Activated CD4-positive, alpha-beta memory T cell treated with anti-CD3 and anti-CD28 coated beads, Interleukin-2, amount 10 ng/mL, durations not matched to agents 7 days and 5 days (primary cell): ENCODE data around the gene B3GNT9. TPM values are rescaled to one million over a fixed set of nuclear protein-coding genes. Genes with fewer than 3 reads are reported as not detected.

Experiments used
- CTCF ChIA-PET: fragments of 350-600 bp; sonication (Branson Sonifier 250); formaldehyde crosslinking; loops from one replicate; lab custom pipeline; 2021; ENCODE audit warnings: antibody characterized with exemption, inconsistent platforms; lab: Charles Lee
- POLR2A ChIA-PET: fragments of 350-600 bp; sonication (Branson Sonifier 250); formaldehyde crosslinking; loops from one replicate; lab custom pipeline; 2021; ENCODE audit warnings: antibody characterized with exemption; lab: Charles Lee
- DNase-seq: peaks from one replicate; pipeline ENCODE4 v3.0.0-alpha.2; 2020
- H3K27ac Mint-ChIP-seq: one replicate; pipeline ENCODE4 v1.8.0; 2021; ENCODE audit warnings: mild to moderate bottlenecking, mixed read lengths
- H3K27me3 Mint-ChIP-seq: one replicate; pipeline ENCODE4 v1.8.0; 2021; ENCODE audit warnings: mixed read lengths
- H3K36me3 Mint-ChIP-seq: one replicate; pipeline ENCODE4 v1.8.0; 2021; ENCODE audit warnings: low read depth, mixed read lengths
- H3K4me1 Mint-ChIP-seq: one replicate; pipeline ENCODE4 v1.8.0; 2021; ENCODE audit warnings: mixed read lengths
- H3K4me3 Mint-ChIP-seq: one replicate; pipeline ENCODE4 v1.8.0; 2021; ENCODE audit warnings: mild to moderate bottlenecking, mixed read lengths
- H3K9me3 Mint-ChIP-seq: one replicate; pipeline ENCODE4 v1.8.0; 2021; ENCODE audit warnings: mixed read lengths
- total RNA-seq, 2 experiments: library from RNA; stranded (reverse); gene quantifications; one replicate each; pipeline ENCODE4 v1.2.3, GENCODE V29; 2021

Gene B3GNT9, protein sequence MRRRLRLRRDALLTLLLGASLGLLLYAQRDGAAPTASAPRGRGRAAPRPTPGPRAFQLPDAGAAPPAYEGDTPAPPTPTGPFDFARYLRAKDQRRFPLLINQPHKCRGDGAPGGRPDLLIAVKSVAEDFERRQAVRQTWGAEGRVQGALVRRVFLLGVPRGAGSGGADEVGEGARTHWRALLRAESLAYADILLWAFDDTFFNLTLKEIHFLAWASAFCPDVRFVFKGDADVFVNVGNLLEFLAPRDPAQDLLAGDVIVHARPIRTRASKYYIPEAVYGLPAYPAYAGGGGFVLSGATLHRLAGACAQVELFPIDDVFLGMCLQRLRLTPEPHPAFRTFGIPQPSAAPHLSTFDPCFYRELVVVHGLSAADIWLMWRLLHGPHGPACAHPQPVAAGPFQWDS
- 10 to 100 TPM; 14.6 to 16.2 TPM for total RNA-seq

DNA sequence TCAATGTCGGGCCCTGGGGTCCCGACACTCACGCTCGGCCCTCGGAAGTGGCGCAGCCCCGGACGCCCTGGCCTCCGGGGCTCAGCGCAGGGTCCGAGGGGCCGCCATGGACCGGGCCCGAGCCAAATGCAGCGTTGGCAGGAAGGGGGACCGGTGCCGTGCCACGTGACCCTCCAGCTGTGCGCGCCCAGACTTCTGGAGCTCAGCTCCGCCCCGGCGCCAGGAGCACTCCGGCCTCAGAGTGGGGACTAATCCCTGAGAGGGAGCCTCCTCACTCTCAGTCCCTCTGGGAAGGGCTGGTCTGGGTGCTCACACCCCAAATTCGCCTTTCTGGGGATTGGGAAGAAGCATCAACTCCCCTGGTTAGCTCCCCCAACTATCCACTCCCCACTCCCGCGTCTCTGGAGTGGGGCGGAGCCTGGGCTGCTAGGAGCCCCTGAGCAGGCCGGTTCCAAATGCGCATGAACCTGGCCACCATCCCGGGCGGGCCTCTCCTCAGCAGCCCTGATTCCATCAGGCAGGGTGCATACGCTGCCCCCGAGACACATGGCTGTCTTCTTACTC lies at the start of gene B3GNT9:
B3GNT9 (minus strand) TSS at position 166 of the 564 bp plus-strand sequence. CDS start 513 bp downstream, outside the sequence.
- DNase-seq: peak; percentile 69
- Mint-ChIP-seq H3K4me3 (peak within 1 kb of the TSS; percentile 73), H3K27ac (peak within 1 kb of the TSS; percentile 71), H3K27me3 (no peaks in the 10 kb centered on the region), H3K36me3 (peaks cover 40% of the 10 kb centered on the region), H3K4me1 (peaks cover 44% of the 10 kb centered on the region), H3K9me3 (no peaks in the 10 kb centered on the region)
- ChIA-PET POLR2A (interaction anchor here (0.6 to 2.9 kb wide), 14 partner anchors 9 to 233 kb away, joined by 3 to 25 read pairs (median 5); partner anchors contain the start of genes E2F4, FBXL8 and TRADD), CTCF (interaction anchor here (0.6 to 6.1 kb wide), 15 partner anchors 9 to 203 kb away, joined by 3 to 152 read pairs (median 3); partner anchors contain the start of genes CES3, FBXL8, NOL3 and TRADD)

DNA sequence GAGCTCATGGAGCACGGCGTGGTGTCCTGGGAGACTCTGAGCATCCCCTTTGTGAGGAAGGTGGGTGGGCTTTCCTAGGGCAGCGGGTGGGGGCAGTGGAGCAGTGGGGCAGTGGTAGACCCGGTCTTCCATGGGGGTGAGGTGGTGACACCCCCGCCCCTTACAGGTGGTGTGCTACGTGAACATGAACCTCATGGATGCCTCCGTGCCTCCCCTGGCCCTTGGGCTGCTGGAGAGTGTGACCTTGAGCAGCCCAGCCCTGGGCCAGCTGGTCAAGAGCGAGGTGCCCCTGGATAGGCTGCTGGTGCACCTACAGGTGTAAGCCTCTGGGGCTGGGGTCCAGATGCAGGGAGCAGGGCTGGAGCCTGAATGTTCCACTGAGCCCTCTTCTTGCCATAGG lies 49.7 kb upstream of the B3GNT9 start:
- DNase-seq: no peak
- H3K4me1 Mint-ChIP-seq: peaks cover 17% of the 10 kb centered on the region
- no peaks in the 10 kb centered on the region for H3K27me3 Mint-ChIP-seq
- H3K4me3 Mint-ChIP-seq: no peak overlapping the region
- ChIA-PET CTCF (no interaction called here), POLR2A (no interaction called here)
- H3K9me3 Mint-ChIP-seq: no peaks in the 10 kb centered on the region
- H3K36me3 Mint-ChIP-seq: peaks cover 43% of the 10 kb centered on the region
- H3K27ac Mint-ChIP-seq: no peak overlapping the region

DNA sequence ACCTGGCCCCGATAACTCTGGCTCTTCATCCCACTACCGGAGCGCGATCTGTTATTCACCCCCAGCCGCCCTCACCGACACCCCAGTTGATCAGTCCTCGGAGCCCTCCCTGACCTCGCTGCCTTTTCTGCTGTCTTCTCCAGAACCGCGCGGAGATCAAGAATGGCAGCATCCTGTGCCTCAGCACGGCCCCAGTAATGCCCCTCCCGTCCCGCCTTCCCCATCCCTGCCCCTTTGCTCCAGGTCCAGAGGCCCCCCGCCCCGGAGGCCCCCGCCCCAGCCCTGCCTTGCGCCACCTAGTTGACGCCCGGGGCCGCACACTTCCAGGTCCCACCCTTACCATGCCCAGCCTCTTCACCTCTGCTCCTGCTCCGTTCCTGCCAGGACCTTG lies 49.0 kb upstream of the B3GNT9 start:
- H3K27ac Mint-ChIP-seq: no peak overlapping the region
- H3K4me1 Mint-ChIP-seq: peaks cover 24% of the 10 kb centered on the region
- H3K27me3 Mint-ChIP-seq: no peaks in the 10 kb centered on the region
- POLR2A ChIA-PET: no interaction called here
- DNase-seq: no peak
- no peak overlapping the region for H3K4me3 Mint-ChIP-seq
- CTCF ChIA-PET: no interaction called here
- peaks cover 50% of the 10 kb centered on the region for H3K36me3 Mint-ChIP-seq
- H3K9me3 Mint-ChIP-seq: no peaks in the 10 kb centered on the region

DNA sequence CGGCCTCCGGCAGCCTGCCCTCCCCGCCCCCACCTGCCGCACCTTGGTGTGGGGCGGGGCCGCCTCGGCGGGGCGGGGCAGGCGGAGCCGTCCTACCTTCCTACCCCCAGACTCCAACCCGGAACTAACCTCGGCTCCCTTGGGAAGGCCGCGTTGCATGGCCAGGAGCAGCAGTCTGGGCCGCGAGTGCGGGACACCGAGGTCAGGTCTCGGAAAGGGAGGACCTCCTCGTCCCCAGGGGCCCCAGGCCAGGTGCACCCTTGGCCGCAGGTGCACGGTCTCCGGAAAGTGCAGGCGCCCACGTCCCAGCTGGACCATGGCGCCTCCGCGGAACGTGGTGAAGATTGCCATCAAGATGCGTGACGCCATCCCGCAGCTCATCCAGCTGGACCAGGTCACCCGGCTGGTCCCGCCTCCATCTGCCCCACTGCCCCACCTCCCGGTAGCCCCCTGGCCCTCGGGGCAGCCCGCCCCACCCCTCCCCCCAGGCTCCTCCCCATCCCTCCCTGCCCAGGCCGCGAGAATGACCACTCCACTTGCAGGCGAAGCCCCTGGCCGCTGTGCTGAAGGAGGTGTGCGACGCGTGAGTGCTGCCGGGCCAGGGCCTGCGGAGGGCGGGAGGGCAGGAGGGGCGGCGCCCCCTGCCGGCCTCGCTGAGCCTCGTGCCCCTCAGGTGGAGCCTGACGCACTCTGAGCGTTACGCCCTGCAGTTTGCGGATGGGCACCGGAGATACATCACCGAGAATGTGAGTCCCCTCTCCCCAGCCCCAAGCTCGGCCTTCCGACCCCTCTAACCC lies 48.4 kb upstream of the B3GNT9 start, which contains the start of gene ELMO3:
ELMO3 (plus strand) TSS at position 121 of the 797 bp plus-strand sequence; CDS start at position 317, 196 bp downstream.
- H3K27me3 Mint-ChIP-seq: no peaks in the 10 kb centered on the region
- peaks cover 26% of the 10 kb centered on the region for H3K4me1 Mint-ChIP-seq
- no peak within 1 kb of the TSS for H3K4me3 Mint-ChIP-seq
- H3K27ac Mint-ChIP-seq: no peak within 1 kb of the TSS
- DNase-seq: no peak
- peaks cover 54% of the 10 kb centered on the region for H3K36me3 Mint-ChIP-seq
- CTCF ChIA-PET: interaction anchor here (0.9 to 1.7 kb wide), 4 partner anchors 12 to 45 kb away, joined by 3 to 7 read pairs (median 4); no protein-coding TSS in a partner anchor
- POLR2A ChIA-PET: interaction anchor here (1.7 kb wide), 1 partner anchor 42 kb away, joined by 5 read pairs; no protein-coding TSS in a partner anchor
- H3K9me3 Mint-ChIP-seq: no peaks in the 10 kb centered on the region

DNA sequence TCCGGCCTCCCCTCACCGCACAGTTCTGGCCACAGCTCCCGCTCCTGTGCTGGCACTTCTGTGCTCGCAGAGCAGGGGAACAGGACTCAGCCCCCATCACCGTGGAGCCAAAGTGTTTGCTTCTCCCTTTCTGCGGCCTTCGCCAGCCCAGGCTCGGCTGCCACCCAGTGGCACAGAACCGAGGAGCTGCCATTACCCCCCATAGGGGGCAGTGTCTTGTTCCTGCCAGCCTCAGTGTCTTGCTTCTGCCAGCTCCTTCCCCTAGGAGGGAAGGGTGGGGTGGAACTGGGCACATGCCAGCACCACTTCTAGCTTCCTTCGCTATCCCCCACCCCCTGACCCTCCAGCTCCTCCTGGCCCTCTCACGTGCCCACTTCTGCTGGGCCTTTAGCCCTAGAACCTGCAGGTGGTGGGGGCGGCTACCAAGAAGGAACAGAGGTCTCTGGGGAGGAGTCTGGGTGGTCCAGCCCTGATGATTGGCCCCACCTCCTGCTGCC lies 47.5 kb upstream of the B3GNT9 start:
- H3K4me3 Mint-ChIP-seq: no peak overlapping the region
- no peak overlapping the region for H3K27ac Mint-ChIP-seq
- CTCF ChIA-PET: interaction anchor here (0.6 to 2.8 kb wide), 18 partner anchors 9 to 573 kb away, joined by 3 to 12 read pairs (median 4); partner anchors contain the start of genes FHOD1, SLC9A5 and TMEM208
- POLR2A ChIA-PET: interaction anchor here (0.7 to 1.7 kb wide), 8 partner anchors 7 to 283 kb away, joined by 3 to 8 read pairs (median 4); partner anchors contain the start of genes ATP6V0D1, FBXL8, TMEM208 and TRADD
- DNase-seq: no peak
- H3K9me3 Mint-ChIP-seq: no peaks in the 10 kb centered on the region
- H3K4me1 Mint-ChIP-seq: peaks cover 35% of the 10 kb centered on the region
- no peaks in the 10 kb centered on the region for H3K27me3 Mint-ChIP-seq
- peaks cover 59% of the 10 kb centered on the region for H3K36me3 Mint-ChIP-seq

DNA sequence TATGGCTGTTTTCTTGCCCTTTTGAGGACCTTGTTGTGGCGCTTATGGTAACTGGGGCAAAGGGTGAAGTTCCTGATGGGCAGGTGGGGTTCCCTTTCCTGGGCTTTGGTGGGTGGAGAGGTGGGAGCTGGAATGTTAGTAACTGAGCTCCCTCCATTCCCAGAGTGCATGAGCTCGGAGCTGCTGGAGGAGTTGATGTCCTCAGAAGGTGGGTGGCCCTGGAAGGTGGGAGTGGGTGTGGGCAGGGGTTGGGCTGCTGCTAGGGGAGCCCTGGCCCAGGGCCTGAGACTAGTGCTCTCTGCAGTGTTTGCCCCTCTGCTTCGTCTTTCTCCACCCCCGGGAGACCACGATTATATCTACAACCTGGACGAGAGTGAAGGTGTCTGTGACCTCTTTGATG lies 46.9 kb upstream of the B3GNT9 start:
- H3K4me1 Mint-ChIP-seq: peaks cover 41% of the 10 kb centered on the region
- CTCF ChIA-PET: interaction anchor here (0.6 to 2.8 kb wide), 16 partner anchors 9 to 574 kb away, joined by 3 to 12 read pairs (median 4); partner anchors contain the start of genes FHOD1, SLC9A5 and TMEM208
- no peak for DNase-seq
- H3K9me3 Mint-ChIP-seq: no peaks in the 10 kb centered on the region
- POLR2A ChIA-PET: interaction anchor here (0.7 to 1.7 kb wide), 8 partner anchors 8 to 284 kb away, joined by 3 to 8 read pairs (median 4); partner anchors contain the start of genes ATP6V0D1, FBXL8, TMEM208 and TRADD
- no peak overlapping the region for H3K27ac Mint-ChIP-seq
- H3K36me3 Mint-ChIP-seq: peaks cover 65% of the 10 kb centered on the region
- H3K4me3 Mint-ChIP-seq: no peak overlapping the region
- H3K27me3 Mint-ChIP-seq: no peaks in the 10 kb centered on the region

DNA sequence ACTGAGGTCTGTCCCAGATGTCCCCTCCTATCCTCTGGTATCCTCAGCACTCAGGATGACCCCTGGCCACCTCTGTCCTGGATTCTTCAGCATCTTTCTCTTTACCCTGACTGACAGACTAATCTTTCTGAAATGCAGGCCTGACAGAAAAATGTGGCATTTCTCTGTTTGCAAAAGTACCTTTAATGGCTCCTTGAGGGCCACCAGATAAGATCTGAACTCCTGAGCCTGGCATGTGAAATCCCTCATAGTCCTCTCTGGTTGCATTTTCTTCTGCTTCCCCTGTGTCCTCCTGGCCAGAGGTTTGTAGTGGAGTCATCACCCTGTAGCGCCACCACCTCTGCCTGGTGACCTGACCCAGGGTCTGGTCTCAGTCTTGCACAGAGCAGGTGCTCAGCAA lies 46.1 kb upstream of the B3GNT9 start:
- H3K4me1 Mint-ChIP-seq: peaks cover 46% of the 10 kb centered on the region
- H3K4me3 Mint-ChIP-seq: no peak overlapping the region
- no peak overlapping the region for H3K27ac Mint-ChIP-seq
- POLR2A ChIA-PET: interaction anchor here (1.1 to 1.6 kb wide), 3 partner anchors 9 to 48 kb away, joined by 3 to 8 read pairs (median 3); partner anchors contain the start of gene TMEM208
- no peak for DNase-seq
- no peaks in the 10 kb centered on the region for H3K9me3 Mint-ChIP-seq
- H3K36me3 Mint-ChIP-seq: peaks cover 65% of the 10 kb centered on the region
- H3K27me3 Mint-ChIP-seq: no peaks in the 10 kb centered on the region
- CTCF ChIA-PET: interaction anchor here (1.2 to 2.8 kb wide), 4 partner anchors 11 to 81 kb away, joined by 3 to 12 read pairs (median 7); partner anchors contain the start of gene TMEM208

DNA sequence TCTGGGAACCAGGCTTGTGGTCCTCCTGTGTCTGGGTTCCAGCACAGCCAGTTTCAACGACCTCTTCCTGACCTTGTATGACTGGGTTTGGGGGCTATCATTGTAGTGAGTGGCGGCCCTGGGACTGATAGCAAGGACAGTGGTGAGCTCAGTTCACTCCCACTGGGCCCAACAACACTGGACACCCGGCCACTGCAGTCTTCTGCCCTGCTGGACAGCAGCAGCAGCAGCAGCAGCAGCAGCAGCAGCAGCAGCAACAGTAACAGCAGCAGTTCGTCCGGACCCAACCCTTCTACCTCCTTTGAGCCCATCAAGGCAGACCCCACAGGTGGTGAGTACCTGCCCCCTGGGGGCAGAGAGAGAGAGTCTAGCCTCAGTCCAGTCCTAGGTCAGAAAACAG lies 44.9 kb upstream of the B3GNT9 start:
- POLR2A ChIA-PET: interaction anchor here (1.2 kb wide), 1 partner anchor 35 kb away, joined by 3 read pairs; no protein-coding TSS in a partner anchor
- no peak for DNase-seq
- Mint-ChIP-seq H3K4me3 (no peak overlapping the region), H3K4me1 (peaks cover 53% of the 10 kb centered on the region), H3K27me3 (no peaks in the 10 kb centered on the region), H3K9me3 (no peaks in the 10 kb centered on the region), H3K36me3 (peaks cover 62% of the 10 kb centered on the region), H3K27ac (peak overlapping the region; percentile 21)
- CTCF ChIA-PET: no interaction called here

DNA sequence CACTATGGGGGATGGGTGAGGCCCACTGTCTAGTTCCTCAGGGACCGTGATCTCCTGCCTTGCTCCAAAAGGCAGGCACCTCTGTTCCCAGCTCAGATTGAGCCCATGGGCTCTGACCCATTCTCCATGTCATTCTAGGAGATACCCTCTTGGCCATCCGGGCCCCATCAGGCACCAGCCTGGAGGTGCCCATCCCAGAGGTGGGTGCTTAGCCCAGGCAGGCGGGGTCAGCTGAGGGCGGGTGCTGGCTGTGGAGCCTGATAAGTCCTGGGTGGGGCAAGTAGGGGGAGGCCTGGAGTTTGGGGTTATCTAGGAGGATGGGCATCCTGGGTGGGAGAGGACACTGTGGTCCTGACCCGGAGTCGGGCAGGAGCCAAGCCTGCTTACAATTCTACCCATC lies 43.5 kb upstream of the B3GNT9 start:
- H3K27ac Mint-ChIP-seq: peak overlapping the region; percentile 83
- H3K36me3 Mint-ChIP-seq: peaks cover 56% of the 10 kb centered on the region
- DNase-seq: no peak

DNA sequence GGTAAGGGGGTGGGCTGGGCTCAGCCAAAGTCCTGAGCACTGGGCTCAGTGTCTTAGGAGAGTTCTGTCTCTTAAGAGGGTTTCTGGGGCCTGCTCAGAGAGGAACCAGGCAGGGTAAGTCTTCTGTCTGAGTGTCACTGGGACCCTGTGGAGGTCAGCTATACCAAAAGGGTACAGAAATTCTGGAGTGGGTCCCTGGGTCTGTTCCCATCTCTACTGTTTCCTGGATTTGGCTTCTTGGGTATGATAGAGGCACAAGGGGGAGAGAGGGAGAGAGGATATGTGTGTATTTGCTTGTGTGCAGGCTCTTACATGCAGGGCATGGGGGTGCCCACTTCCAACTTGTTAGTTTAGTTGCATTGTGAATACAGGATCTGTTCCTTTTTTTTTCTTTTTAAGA lies 42.7 kb upstream of the B3GNT9 start:
- no peaks in the 10 kb centered on the region for H3K9me3 Mint-ChIP-seq
- peaks cover 55% of the 10 kb centered on the region for H3K36me3 Mint-ChIP-seq
- H3K4me1 Mint-ChIP-seq: peaks cover 53% of the 10 kb centered on the region
- ChIA-PET CTCF (interaction anchor here (0.6 to 2.2 kb wide), 9 partner anchors 18 to 246 kb away, joined by 3 to 7 read pairs (median 5); partner anchors contain the start of genes FBXL8, TMEM208 and TRADD), POLR2A (interaction anchor here (1.0 to 3.1 kb wide), 12 partner anchors 16 to 218 kb away, joined by 4 to 18 read pairs (median 7); partner anchors contain the start of genes FBXL8, TMEM208 and TRADD)
- peak overlapping the region; percentile 86 for H3K4me3 Mint-ChIP-seq
- H3K27ac Mint-ChIP-seq: peak overlapping the region; percentile 83
- H3K27me3 Mint-ChIP-seq: no peaks in the 10 kb centered on the region
- no peak for DNase-seq

More for the DNA sequence above, 43.5 kb upstream of the B3GNT9 start:
- no peaks in the 10 kb centered on the region for H3K9me3 Mint-ChIP-seq
- no peaks in the 10 kb centered on the region for H3K27me3 Mint-ChIP-seq
- peaks cover 53% of the 10 kb centered on the region for H3K4me1 Mint-ChIP-seq
- peak overlapping the region; percentile 86 for H3K4me3 Mint-ChIP-seq
- POLR2A ChIA-PET: interaction anchor here (1.4 to 3.1 kb wide), 3 partner anchors 15 to 34 kb away, joined by 5 to 16 read pairs (median 14); partner anchors contain the start of genes FBXL8, TMEM208 and TRADD
- CTCF ChIA-PET: interaction anchor here (0.6 to 2.2 kb wide), 4 partner anchors 24 to 108 kb away, joined by 3 to 5 read pairs (median 4); no protein-coding TSS in a partner anchor

DNA sequence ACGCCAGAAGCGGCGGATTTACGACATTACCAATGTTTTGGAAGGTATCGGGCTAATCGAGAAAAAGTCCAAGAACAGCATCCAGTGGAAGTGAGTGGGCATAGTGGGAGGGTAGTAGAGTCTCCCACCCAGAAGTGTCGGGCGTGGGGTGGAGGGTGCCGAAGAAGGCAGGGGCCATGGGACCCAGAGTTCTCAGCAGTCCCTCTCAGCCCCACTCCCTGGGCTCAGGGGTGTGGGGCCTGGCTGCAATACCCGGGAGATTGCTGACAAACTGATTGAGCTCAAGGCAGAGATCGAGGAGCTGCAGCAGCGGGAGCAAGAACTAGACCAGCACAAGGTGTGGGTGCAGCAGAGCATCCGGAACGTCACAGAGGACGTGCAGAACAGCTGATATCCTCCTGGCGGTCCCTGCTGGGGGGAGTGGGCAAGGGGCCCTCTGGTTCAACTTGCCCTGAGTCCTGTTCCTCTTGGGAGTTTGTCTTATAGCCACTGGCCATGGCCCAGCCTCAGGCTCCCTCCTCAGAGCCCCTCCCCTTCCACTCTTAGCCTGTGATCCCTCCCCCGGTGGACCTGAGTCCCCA lies 42.1 kb upstream of the B3GNT9 start:
- H3K27me3 Mint-ChIP-seq: no peaks in the 10 kb centered on the region
- peak; percentile 57 for DNase-seq
- CTCF ChIA-PET: interaction anchor here (0.9 to 2.2 kb wide), 15 partner anchors 18 to 245 kb away, joined by 3 to 7 read pairs (median 4); partner anchors contain the start of genes FBXL8, TMEM208 and TRADD

More for the DNA sequence above, 42.1 kb upstream of the B3GNT9 start:
- H3K36me3 Mint-ChIP-seq: peaks cover 49% of the 10 kb centered on the region
- peak overlapping the region; percentile 86 for H3K4me3 Mint-ChIP-seq
- H3K4me1 Mint-ChIP-seq: peaks cover 50% of the 10 kb centered on the region
- peak overlapping the region; percentile 83 for H3K27ac Mint-ChIP-seq
- POLR2A ChIA-PET: interaction anchor here (0.9 to 3.1 kb wide), 18 partner anchors 9 to 218 kb away, joined by 3 to 18 read pairs (median 5); partner anchors contain the start of genes B3GNT9, FBXL8, PHAF1 and TMEM208
- no peaks in the 10 kb centered on the region for H3K9me3 Mint-ChIP-seq
